WTC11 (cell line): ENCODE data around the gene SERPINI2. TPM values are rescaled to one million over a fixed set of nuclear protein-coding genes. Genes with fewer than 3 reads are reported as not detected.
A peak's percentile ranks its signal among the peaks of the same experiment; 100 is the strongest.
"Not testable (repeated sequence)": the region's sequence is repeated elsewhere in the genome, so short reads cannot be mapped to it uniquely, and the experiment has no call there.

ENCODE experiments used
- ATAC-seq: fragments of 200-7000 bp; cut with Tn5 transposase; 2 replicates; pipeline ENCODE4 v1.10.0; 2021; ENCODE audit warnings: mild to moderate bottlenecking, moderate library complexity
- CTCF ChIA-PET: fragments of 300-600 bp; sonication (Branson Sonifier 250); formaldehyde crosslinking; loops from one replicate; lab custom pipeline; 2021; ENCODE audit warnings: antibody characterized with exemption; lab: Charles Lee
- POLR2A ChIA-PET: fragments of 350-600 bp; sonication (Branson Sonifier 250); formaldehyde crosslinking; loops from one replicate; lab custom pipeline; 2021; ENCODE audit warnings: antibody characterized with exemption; lab: Charles Lee
- DNase-seq: peaks from one replicate; pipeline ENCODE4 v3.0.0; 2021; ENCODE audit warnings: low spot score
- H3K27ac Mint-ChIP-seq: 2 replicates; pipeline ENCODE4 v1.8.0; 2021; ENCODE audit warnings: mixed read lengths
- H3K27me3 Mint-ChIP-seq: 2 replicates; pipeline ENCODE4 v1.8.0; 2021; ENCODE audit warnings: low read depth, mild to moderate bottlenecking, moderate library complexity, mixed read lengths
- H3K36me3 Mint-ChIP-seq: 2 replicates; pipeline ENCODE4 v1.8.0; 2021; ENCODE audit warnings: mixed read lengths
- H3K4me1 Mint-ChIP-seq: 2 replicates; pipeline ENCODE4 v1.8.0; 2022; ENCODE audit warnings: mixed read lengths
- H3K4me3 Mint-ChIP-seq: 2 replicates; pipeline ENCODE4 v1.8.0; 2021; ENCODE audit warnings: mild to moderate bottlenecking, moderate library complexity, mixed read lengths
- H3K9me3 Mint-ChIP-seq: 2 replicates; pipeline ENCODE4 v1.8.0; 2021; ENCODE audit warnings: mixed read lengths
- CBFB ChIP-seq: sonication (generic); formaldehyde crosslinking; IDR thresholded peaks from 2 replicates; pipeline ENCODE4 v1.8.1; 2022; ENCODE audit warnings: mild to moderate bottlenecking, low read depth, missing genetic modification reagents
- GABPB1 ChIP-seq: sonication (generic); formaldehyde crosslinking; IDR thresholded peaks from 2 replicates; pipeline ENCODE4 v1.8.1; 2023; ENCODE audit warnings: mild to moderate bottlenecking, missing genetic modification reagents
- KAT7 ChIP-seq: sonication (generic); formaldehyde crosslinking; IDR thresholded peaks from 2 replicates; pipeline ENCODE4 v1.8.1; 2023; ENCODE audit warnings: missing genetic modification reagents, mild to moderate bottlenecking, borderline replicate concordance
- MYBL2 ChIP-seq: sonication (generic); formaldehyde crosslinking; IDR thresholded peaks from 2 replicates; pipeline ENCODE4 v1.8.1; 2023; ENCODE audit warnings: mild to moderate bottlenecking, moderate library complexity, missing genetic modification reagents
- NFE2L1 ChIP-seq: sonication (generic); formaldehyde crosslinking; IDR thresholded peaks from 2 replicates; pipeline ENCODE4 v1.8.1; 2023; ENCODE audit warnings: missing genetic modification reagents
- NR2C2 ChIP-seq: sonication (generic); formaldehyde crosslinking; IDR thresholded peaks from 2 replicates; pipeline ENCODE4 v1.8.0; 2022; ENCODE audit warnings: mild to moderate bottlenecking, missing genetic modification reagents
- NR3C1 ChIP-seq: sonication (generic); formaldehyde crosslinking; conservative IDR thresholded peaks from 2 replicates; pipeline ENCODE4 v1.8.1; 2023; ENCODE audit warnings: low read depth, mild to moderate bottlenecking, missing genetic modification reagents
- RORB ChIP-seq: fragments of 250-450 bp; sonication (Bioruptor Pico); IDR thresholded peaks from 2 replicates; pipeline ENCODE4 v1.9.0; 2021; ENCODE audit warnings: mild to moderate bottlenecking
- TEAD4 ChIP-seq: sonication (generic); formaldehyde crosslinking; IDR thresholded peaks from 2 replicates; pipeline ENCODE4 v1.8.0; 2022; ENCODE audit warnings: mild to moderate bottlenecking, missing genetic modification reagents
- ZNF138 ChIP-seq: sonication (generic); formaldehyde crosslinking; conservative IDR thresholded peaks from 2 replicates; pipeline ENCODE4 v1.8.1; 2022; ENCODE audit warnings: mild to moderate bottlenecking, moderate library complexity, missing genetic modification reagents
- ZNF232 ChIP-seq: sonication (generic); formaldehyde crosslinking; IDR thresholded peaks from 2 replicates; pipeline ENCODE4 v1.8.0; 2022; ENCODE audit warnings: mild to moderate bottlenecking, missing genetic modification reagents
- total RNA-seq: library from RNA; stranded (reverse); gene quantifications from 3 replicates; pipeline ENCODE4 v1.2.3, GENCODE V29; 2021
- TF ChIP-seq, protein P1 (sequence below): sonication (generic); formaldehyde crosslinking; IDR thresholded peaks from 2 replicates; pipeline ENCODE4 v1.8.1; 2022; ENCODE audit warnings: mild to moderate bottlenecking, moderate library complexity, missing genetic modification reagents
- TF ChIP-seq, protein P2 (sequence below): fragments of 250-450 bp; sonication (Bioruptor Pico); IDR thresholded peaks from 2 replicates; pipeline ENCODE4 v2.1.2; 2022; ENCODE audit warnings: mild to moderate bottlenecking, moderate library complexity
- TF ChIP-seq, protein P3 (sequence below): sonication (generic); formaldehyde crosslinking; IDR thresholded peaks from 2 replicates; pipeline ENCODE4 v1.8.1; 2022; ENCODE audit warnings: missing genetic modification reagents, borderline replicate concordance
- TF ChIP-seq, protein P4 (sequence below): sonication (generic); formaldehyde crosslinking; IDR thresholded peaks from 2 replicates; pipeline ENCODE4 v1.8.1; 2023; ENCODE audit warnings: mild to moderate bottlenecking, missing genetic modification reagents, moderate library complexity
- TF ChIP-seq, protein P5 (sequence below): fragments of 250-450 bp; sonication (Bioruptor Pico); IDR thresholded peaks from 2 replicates; pipeline ENCODE4 v1.9.0; 2021; ENCODE audit warnings: mild to moderate bottlenecking
- TF ChIP-seq, protein P6 (sequence below): sonication (generic); formaldehyde crosslinking; IDR thresholded peaks from 2 replicates; pipeline ENCODE4 v1.8.1; 2023; ENCODE audit warnings: mild to moderate bottlenecking, missing genetic modification reagents, moderate library complexity

Gene SERPINI2
- total RNA-seq, 1 experiment from 2014 or later, result not detected

DNA sequence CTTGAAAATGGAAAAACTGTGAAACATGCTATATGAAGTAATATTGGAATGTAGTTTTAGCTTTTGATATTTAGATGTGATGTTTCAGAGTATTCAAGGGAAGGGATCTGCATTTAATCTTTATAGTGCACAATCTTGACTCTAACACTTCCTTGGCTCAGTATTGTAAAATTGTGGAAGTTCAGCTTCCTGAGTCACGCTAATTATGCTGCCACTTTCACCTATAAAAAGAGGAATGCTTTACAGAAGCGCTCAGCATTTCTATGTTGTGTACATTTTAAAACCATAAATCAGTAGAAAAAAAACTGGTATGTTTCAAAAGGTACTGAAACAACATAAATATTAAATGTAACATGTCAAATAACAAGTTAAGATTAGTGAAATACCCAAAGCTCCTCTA lies 32.6 kb downstream of the SERPINI2 start (continued):
- TF ChIP-seq, protein P1, sequence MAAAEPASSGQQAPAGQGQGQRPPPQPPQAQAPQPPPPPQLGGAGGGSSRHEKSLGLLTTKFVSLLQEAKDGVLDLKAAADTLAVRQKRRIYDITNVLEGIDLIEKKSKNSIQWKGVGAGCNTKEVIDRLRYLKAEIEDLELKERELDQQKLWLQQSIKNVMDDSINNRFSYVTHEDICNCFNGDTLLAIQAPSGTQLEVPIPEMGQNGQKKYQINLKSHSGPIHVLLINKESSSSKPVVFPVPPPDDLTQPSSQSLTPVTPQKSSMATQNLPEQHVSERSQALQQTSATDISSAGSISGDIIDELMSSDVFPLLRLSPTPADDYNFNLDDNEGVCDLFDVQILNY (CRISPR knock-in tag), result no peak
- TF ChIP-seq, protein P2, sequence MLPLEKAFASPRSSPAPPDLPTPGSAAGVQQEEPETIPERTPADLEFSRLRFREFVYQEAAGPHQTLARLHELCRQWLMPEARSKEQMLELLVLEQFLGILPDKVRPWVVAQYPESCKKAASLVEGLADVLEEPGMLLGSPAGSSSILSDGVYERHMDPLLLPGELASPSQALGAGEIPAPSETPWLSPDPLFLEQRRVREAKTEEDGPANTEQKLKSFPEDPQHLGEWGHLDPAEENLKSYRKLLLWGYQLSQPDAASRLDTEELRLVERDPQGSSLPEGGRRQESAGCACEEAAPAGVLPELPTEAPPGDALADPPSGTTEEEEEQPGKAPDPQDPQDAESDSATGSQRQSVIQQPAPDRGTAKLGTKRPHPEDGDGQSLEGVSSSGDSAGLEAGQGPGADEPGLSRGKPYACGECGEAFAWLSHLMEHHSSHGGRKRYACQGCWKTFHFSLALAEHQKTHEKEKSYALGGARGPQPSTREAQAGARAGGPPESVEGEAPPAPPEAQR, result no peak
- TF ChIP-seq TEAD4 (no peak), ZNF138 (CRISPR knock-in tag) (no peak), NR3C1 (no peak), KAT7 (CRISPR knock-in tag) (no peak), RORB (CRISPR knock-in tag) (no peak), CBFB (CRISPR knock-in tag) (no peak), GABPB1 (CRISPR knock-in tag) (no peak)

DNA sequence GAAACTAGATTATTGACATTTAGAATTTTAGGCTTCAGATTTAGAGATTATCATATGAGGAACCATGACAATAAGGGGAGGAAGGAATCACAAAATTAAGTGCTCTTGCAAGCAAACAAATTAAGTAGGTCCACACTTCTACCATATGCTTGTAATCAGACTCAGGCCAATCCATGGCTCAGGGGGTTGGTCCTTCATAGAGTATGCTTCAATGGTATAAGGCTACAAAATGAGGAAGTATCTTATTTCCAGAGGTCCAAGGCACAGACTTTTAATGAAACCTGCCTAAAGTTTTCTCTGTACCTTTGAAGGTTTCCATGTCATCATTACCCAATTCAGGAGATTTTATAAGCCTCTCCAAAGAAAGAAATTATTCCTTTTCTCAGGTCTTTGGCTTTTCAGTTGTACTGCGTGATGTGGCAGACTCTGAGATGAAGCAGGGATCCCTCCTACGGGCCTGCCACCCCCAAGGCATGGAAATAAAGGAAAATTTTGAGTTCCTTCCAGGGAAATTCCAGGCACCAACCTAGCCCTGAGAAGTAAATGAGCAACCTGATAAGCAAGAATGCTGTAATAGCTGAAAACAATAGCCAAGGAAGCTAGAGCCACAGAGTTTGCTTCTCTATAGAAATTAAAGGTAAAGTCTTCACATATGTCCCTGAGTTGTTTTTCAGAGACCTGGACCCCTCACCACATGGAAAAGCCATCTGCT lies 36.3 kb downstream of the SERPINI2 start:
- H3K36me3 Mint-ChIP-seq, result peaks cover 12% of the 10 kb centered on the region; the same call in 1 of the 2 replicates
- ChIA-PET CTCF (no interaction called here), POLR2A (no interaction called here)
- no peak overlapping the region for H3K4me3 Mint-ChIP-seq
- H3K4me1 Mint-ChIP-seq, result peaks cover 9% of the 10 kb centered on the region; the same call in 1 of the 2 replicates
- ATAC-seq (0 out of 2 replicates have a peak, but pooled peaks have one; percentile 30), DNase-seq (no peak)
- TF ChIP-seq, protein P2, result no peak
- TF ChIP-seq NFE2L1, result no peak
- TF ChIP-seq, protein P3, sequence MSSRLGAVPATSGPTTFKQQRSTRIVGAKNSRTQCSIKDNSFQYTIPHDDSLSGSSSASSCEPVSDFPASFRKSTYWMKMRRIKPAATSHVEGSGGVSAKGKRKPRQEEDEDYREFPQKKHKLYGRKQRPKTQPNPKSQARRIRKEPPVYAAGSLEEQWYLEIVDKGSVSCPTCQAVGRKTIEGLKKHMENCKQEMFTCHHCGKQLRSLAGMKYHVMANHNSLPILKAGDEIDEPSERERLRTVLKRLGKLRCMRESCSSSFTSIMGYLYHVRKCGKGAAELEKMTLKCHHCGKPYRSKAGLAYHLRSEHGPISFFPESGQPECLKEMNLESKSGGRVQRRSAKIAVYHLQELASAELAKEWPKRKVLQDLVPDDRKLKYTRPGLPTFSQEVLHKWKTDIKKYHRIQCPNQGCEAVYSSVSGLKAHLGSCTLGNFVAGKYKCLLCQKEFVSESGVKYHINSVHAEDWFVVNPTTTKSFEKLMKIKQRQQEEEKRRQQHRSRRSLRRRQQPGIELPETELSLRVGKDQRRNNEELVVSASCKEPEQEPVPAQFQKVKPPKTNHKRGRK, result no peak
- TF ChIP-seq, protein P4, sequence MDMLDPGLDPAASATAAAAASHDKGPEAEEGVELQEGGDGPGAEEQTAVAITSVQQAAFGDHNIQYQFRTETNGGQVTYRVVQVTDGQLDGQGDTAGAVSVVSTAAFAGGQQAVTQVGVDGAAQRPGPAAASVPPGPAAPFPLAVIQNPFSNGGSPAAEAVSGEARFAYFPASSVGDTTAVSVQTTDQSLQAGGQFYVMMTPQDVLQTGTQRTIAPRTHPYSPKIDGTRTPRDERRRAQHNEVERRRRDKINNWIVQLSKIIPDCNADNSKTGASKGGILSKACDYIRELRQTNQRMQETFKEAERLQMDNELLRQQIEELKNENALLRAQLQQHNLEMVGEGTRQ (CRISPR knock-in tag), result no peak
- TF ChIP-seq NR3C1, result no peak
- TF ChIP-seq TEAD4, result no peak
- TF ChIP-seq, protein P5, sequence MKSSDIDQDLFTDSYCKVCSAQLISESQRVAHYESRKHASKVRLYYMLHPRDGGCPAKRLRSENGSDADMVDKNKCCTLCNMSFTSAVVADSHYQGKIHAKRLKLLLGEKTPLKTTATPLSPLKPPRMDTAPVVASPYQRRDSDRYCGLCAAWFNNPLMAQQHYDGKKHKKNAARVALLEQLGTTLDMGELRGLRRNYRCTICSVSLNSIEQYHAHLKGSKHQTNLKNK (CRISPR knock-in tag), result no peak
- no peak for TF ChIP-seq NR2C2 (CRISPR knock-in tag)
- no peak for TF ChIP-seq MYBL2 (CRISPR knock-in tag)
- TF ChIP-seq ZNF232 (CRISPR knock-in tag), result no peak
- TF ChIP-seq, protein P6, sequence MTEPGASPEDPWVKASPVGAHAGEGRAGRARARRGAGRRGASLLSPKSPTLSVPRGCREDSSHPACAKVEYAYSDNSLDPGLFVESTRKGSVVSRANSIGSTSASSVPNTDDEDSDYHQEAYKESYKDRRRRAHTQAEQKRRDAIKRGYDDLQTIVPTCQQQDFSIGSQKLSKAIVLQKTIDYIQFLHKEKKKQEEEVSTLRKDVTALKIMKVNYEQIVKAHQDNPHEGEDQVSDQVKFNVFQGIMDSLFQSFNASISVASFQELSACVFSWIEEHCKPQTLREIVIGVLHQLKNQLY (CRISPR knock-in tag), result no peak
- H3K27ac Mint-ChIP-seq, result no peak overlapping the region
- no peaks in the 10 kb centered on the region for H3K27me3 Mint-ChIP-seq
- H3K9me3 Mint-ChIP-seq, result peaks cover 24% of the 10 kb centered on the region

DNA sequence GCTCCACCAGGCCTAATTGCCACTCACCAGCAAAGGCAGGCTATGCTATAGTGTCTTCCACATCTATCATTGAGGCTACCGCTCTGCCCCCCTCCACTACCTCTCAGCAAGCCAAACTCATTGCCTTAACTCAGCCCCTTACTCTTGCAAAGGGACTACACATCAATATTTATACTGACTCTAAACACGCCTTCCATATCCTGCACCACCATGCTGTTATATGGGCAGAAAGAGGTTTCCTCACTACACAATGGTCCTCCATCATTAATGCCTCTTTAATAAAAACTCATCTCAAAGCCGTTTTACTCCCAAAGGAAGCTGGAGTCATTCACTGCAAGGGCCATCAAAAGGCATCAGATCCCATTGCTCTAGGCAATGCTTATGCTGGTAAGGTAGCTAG lies 46.9 kb downstream of the SERPINI2 start:
- H3K27ac Mint-ChIP-seq, H3K4me1 Mint-ChIP-seq, H3K27me3 Mint-ChIP-seq, POLR2A ChIA-PET, CTCF ChIA-PET, H3K4me3 Mint-ChIP-seq, H3K36me3 Mint-ChIP-seq, DNase-seq, ATAC-seq: not testable (repeated sequence)
- peaks cover 17% of the 10 kb centered on the region for H3K9me3 Mint-ChIP-seq

DNA sequence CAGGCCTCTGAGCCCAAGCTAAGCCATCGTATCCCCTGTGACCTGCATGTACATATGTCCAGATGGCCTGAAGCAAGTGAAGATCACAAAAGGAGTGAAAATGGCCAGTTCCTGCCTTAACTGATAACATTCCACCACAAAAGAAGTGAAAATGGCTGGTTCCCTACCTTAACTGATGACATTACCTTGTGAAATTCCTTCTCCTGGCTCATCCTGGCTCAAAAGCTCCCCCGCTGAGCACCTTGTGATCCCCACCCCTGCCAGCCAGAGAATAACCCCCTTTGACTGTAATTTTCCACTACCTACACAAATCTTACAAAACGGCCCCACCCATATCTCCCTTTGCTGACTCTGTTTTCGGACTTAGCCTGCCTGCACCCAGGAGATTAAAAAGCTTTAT lies 51.4 kb downstream of the SERPINI2 start:
- H3K4me3 Mint-ChIP-seq, CTCF ChIA-PET, POLR2A ChIA-PET, H3K36me3 Mint-ChIP-seq, H3K27me3 Mint-ChIP-seq, H3K4me1 Mint-ChIP-seq, H3K27ac Mint-ChIP-seq, ATAC-seq, DNase-seq: not testable (repeated sequence)
- peaks cover 18% of the 10 kb centered on the region for H3K9me3 Mint-ChIP-seq
